OCI-LY7 (cell line): Measurements from ENCODE around the gene C10orf88.

Source experiments
- EZH2phosphoT487 ChIP-seq: fragments of 200-600 bp; sonication (generic); IDR thresholded peaks from 2 replicates; pipeline ENCODE4 v1.6.1; 2018; ENCODE audit warnings: low read depth, borderline replicate concordance, mild to moderate bottlenecking, mixed run types, antibody characterized with exemption, low read length, moderate library complexity, mixed read lengths
- TF ChIP-seq, protein P1 (sequence below): fragments of 200-600 bp; sonication (generic); conservative IDR thresholded peaks from 2 replicates; pipeline ENCODE4 v1.5.1; 2014; ENCODE audit warnings: mild to moderate bottlenecking, antibody characterized with exemption, low read length, moderate library complexity, mixed read lengths

DNA sequence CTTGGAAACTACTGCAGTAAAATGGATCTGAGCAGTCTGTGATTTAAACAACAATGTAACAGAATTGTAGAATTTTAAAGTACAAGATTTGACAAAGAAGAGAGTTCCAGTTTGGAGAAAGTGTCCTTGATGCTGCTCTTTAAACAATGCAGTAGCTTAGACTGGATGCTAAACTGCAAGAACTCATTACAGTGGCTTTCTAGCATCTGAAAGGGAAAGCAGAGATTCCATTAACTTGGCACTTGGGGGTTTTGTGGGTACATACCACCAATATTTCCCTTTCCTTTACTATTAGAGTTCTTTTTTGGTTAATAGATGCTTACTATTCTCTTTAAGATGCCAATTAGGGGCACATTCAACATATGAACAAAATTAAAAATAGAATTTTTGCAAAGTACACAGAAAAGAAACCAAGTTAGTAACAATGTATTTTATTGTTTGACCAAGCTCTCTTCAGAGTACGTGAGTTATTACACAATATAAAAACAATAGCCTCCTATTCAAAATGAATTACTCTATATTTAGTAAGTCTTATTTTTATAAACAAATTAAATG lies 38.1 kb upstream of the C10orf88 start:
- TF ChIP-seq EZH2phosphoT487 = no peak
- TF ChIP-seq, protein P1, sequence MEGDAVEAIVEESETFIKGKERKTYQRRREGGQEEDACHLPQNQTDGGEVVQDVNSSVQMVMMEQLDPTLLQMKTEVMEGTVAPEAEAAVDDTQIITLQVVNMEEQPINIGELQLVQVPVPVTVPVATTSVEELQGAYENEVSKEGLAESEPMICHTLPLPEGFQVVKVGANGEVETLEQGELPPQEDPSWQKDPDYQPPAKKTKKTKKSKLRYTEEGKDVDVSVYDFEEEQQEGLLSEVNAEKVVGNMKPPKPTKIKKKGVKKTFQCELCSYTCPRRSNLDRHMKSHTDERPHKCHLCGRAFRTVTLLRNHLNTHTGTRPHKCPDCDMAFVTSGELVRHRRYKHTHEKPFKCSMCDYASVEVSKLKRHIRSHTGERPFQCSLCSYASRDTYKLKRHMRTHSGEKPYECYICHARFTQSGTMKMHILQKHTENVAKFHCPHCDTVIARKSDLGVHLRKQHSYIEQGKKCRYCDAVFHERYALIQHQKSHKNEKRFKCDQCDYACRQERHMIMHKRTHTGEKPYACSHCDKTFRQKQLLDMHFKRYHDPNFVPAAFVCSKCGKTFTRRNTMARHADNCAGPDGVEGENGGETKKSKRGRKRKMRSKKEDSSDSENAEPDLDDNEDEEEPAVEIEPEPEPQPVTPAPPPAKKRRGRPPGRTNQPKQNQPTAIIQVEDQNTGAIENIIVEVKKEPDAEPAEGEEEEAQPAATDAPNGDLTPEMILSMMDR = no peak
